ENCODE measurements around the gene SNRNP48.

DNA sequence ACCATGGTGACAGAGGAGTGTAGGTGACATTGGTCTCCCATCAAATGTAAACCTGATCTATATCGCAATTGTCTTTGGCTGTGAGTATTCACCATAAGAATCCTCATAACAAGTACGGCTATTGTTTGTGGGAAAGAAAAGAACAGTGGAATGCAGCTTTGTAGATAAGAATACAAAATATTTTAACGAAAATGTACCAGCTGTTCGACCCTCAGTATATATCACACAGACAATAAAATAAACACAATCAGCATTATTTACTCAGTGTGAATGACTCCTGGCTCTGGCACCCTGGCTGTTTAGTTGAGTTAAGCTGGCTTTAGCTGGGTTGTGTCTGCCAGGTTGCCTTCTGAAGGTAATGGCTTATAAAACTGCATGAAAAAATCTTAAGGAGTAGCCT is 43.4 kb downstream of the SNRNP48 start:
- TF ChIP-seq CTCF (IDR thresholded peaks at IDR 0.05), result no peak
- TF ChIP-seq POLR2A (IDR thresholded peaks at IDR 0.05), result no peak

Data from uterus (tissue), 2 donors.